Central memory CD8-positive, alpha-beta T cell (primary cell): ENCODE results near the gene HLA-F.

Source experiments
- ATAC-seq: fragments of 150-1000 bp; cut with Tn5 transposase; replicated peaks from 2 replicates; pipeline ENCODE4 v1.10.0; 2022; ENCODE audit warnings: mild to moderate bottlenecking, moderate FRiP score, moderate number of reproducible peaks; ENCODE audit not compliant: poor library complexity, severe bottlenecking; ENCODE audit errors: extremely low read depth
- DNase-seq, 2 donors: peaks; one replicate each; pipeline ENCODE4 v3.0.0; 2021; ENCODE audit warnings: low spot score in 2 of 2
- H3K27ac Mint-ChIP-seq: one replicate; pipeline ENCODE4 v1.8.0; 2022; ENCODE audit warnings: low read depth, mild to moderate bottlenecking, moderate library complexity, mixed read lengths
- H3K27me3 Mint-ChIP-seq: one replicate; pipeline ENCODE4 v1.8.0; 2022; ENCODE audit warnings: mixed read lengths
- H3K36me3 Mint-ChIP-seq: one replicate; pipeline ENCODE4 v1.8.0; 2022; ENCODE audit warnings: mild to moderate bottlenecking, moderate library complexity, mixed read lengths; ENCODE audit not compliant: insufficient read depth
- H3K4me1 Mint-ChIP-seq: one replicate; pipeline ENCODE4 v1.8.0; 2022; ENCODE audit warnings: mixed read lengths
- H3K4me3 Mint-ChIP-seq: one replicate; pipeline ENCODE4 v1.8.0; 2022; ENCODE audit warnings: mild to moderate bottlenecking, moderate library complexity, mixed read lengths
- H3K9me3 Mint-ChIP-seq: one replicate; pipeline ENCODE4 v1.8.0; 2022; ENCODE audit warnings: mixed read lengths

Gene HLA-F

DNA sequence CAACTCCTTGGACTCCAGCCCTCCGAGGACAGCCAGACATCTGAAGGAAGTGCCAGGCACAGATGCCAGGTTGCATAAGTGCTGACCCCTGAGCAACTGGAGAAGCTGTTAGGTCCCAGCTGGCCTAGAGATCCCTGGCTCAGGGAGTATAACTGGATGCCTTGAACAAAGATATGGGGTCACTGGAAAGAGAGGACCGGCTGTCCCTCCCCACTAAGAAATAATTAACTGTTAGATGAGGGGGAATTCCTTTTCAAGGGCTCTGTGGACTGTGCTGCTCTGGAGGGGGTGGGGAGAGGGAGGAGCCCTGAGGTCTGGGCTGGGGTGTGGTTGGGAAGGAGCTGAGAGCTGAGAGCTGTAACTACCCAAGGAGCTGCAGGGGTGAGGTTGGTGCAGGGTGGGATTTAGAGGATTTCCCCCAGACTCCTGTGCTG, 39.6 kb downstream of the HLA-F start:
- no peak for ATAC-seq
- H3K4me1 Mint-ChIP-seq, result no peaks in the 10 kb centered on the region
- H3K27ac Mint-ChIP-seq, result no peak overlapping the region
- DNase-seq, result no peak
- H3K27me3 Mint-ChIP-seq, result peaks cover 12% of the 10 kb centered on the region
- no peaks in the 10 kb centered on the region for H3K9me3 Mint-ChIP-seq
- H3K4me3 Mint-ChIP-seq, result no peak overlapping the region
- no peaks in the 10 kb centered on the region for H3K36me3 Mint-ChIP-seq

DNA sequence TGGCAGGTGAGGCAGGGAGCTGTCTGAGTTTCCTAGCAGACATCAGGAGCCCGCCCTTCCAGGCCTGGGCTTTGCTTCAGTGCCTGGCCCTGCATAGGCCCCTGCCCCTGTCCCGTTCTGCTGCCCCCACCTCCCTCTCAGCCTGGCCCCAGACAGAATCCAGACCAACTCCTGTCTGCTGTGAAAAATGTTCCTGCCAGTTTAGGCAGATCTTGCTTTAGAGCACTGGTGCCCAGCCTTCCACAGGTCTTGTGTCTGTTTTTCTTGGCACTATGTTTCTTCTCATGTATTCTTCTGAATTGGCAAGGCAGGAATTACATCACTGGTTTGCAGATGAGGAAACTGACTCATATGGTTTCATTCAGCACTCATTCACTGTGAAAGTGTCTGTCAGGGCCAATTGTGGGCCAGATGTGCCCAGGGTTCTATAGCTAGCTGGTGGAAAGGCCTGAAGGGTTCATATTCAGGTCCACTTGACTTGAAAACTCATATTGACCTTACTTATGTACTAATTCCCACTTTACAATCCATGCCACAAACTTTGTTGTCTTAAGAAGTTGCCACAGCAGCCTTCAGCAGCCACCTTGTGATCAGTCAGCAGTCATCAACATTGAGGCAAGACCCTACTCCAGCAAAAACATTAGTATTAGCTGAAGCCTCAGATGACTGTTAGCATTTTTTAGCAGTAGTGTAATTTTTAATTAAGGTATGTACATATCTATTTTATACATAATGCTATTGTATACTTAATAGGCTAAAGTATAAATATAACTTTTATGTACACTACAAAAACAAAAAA, 40.5 kb downstream of the HLA-F start:
- no peaks in the 10 kb centered on the region for H3K9me3 Mint-ChIP-seq
- no peak for DNase-seq
- H3K4me1 Mint-ChIP-seq, result no peaks in the 10 kb centered on the region
- no peaks in the 10 kb centered on the region for H3K36me3 Mint-ChIP-seq
- peaks cover 17% of the 10 kb centered on the region for H3K27me3 Mint-ChIP-seq
- no peak overlapping the region for H3K27ac Mint-ChIP-seq
- H3K4me3 Mint-ChIP-seq, result no peak overlapping the region
- no peak for ATAC-seq

DNA sequence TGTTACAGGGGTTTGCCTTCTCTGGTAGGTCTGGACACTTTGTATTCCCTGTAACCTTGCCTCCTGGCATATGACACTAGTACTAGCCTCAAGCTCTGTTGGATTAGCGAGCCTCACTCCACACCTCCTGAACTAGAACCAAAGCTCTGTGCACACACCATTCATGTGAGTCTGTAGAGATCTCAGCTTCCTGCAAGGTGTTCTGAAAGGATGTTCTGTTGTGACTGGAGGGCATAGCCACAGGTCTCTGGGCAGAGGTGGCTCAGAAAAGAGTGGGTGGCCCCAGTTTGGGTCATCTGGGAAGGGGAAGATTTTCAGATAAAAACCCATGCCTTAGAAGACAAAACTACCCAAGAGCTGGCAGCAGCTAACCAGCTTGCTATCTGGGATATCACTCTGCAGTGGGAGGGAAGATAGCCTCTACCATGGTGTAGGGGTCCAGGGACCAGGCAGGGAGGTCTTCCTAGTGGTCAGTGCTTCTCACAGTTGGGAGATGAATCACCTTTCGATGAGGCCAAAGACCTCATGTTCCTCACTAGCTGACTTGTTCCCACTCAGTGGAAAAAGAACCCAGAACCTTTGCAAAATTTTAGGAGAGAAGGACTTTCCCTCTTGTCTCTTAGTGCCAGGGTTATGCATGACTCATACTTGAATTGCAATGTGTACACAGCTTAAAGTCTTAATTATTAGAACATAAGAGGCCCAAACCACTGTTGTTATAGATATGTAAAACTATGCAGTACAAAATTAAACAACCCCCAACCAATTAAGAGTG, 41.4 kb downstream of the HLA-F start:
- H3K27ac Mint-ChIP-seq, result no peak overlapping the region
- H3K36me3 Mint-ChIP-seq, result no peaks in the 10 kb centered on the region
- H3K27me3 Mint-ChIP-seq, result peaks cover 25% of the 10 kb centered on the region
- no peaks in the 10 kb centered on the region for H3K9me3 Mint-ChIP-seq
- ATAC-seq (no peak), DNase-seq (no peak)
- no peak overlapping the region for H3K4me3 Mint-ChIP-seq
- H3K4me1 Mint-ChIP-seq, result no peaks in the 10 kb centered on the region

DNA sequence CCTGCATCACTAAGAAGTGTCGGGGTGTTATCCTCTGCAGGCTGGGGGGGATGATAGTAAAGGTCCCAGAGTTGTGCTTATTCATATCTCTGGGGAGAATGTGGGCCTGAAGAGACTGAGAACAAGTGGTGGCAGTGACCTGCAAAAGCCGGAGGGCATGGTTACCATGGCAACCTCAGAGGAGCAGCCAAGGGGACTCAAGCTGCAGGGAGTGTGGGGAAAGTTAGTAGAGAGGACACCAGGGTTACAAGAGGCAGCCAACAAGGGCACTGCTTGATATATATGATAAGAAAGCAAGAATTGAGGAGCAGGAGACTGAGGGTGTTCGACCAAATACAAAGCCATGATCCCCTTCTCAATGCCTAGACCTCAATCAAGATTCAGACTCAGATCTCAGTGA, 46.1 kb downstream of the HLA-F start:
- Mint-ChIP-seq H3K4me1 (no peaks in the 10 kb centered on the region), H3K27ac (no peak overlapping the region), H3K4me3 (no peak overlapping the region), H3K27me3 (peaks cover 55% of the 10 kb centered on the region), H3K36me3 (no peaks in the 10 kb centered on the region), H3K9me3 (no peaks in the 10 kb centered on the region)
- ATAC-seq (no peak), DNase-seq (no peak)

DNA sequence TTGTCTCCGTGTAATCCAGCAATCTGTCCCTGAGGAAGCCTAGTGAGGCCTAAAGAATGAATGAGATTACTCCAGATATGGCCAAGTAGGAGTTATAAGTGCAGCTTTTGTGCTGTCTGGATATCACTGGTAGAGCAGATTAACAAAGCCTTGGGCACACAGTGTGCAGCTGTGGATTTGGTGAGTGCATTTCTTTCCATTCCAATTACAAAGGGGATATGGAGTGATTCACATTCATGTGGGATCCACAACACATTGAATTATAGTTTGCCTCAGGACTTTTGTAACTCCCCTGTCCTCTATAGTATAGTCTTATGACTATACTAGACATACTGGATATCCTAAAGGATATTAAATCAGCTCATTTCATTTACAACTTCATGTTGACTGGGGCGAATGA, 47.1 kb downstream of the HLA-F start:
- Mint-ChIP-seq H3K27ac (no peak overlapping the region), H3K27me3 (peaks cover 63% of the 10 kb centered on the region), H3K9me3 (no peaks in the 10 kb centered on the region), H3K4me1 (no peaks in the 10 kb centered on the region), H3K4me3 (no peak overlapping the region), H3K36me3 (no peaks in the 10 kb centered on the region)
- DNase-seq (no peak), ATAC-seq (no peak)

DNA sequence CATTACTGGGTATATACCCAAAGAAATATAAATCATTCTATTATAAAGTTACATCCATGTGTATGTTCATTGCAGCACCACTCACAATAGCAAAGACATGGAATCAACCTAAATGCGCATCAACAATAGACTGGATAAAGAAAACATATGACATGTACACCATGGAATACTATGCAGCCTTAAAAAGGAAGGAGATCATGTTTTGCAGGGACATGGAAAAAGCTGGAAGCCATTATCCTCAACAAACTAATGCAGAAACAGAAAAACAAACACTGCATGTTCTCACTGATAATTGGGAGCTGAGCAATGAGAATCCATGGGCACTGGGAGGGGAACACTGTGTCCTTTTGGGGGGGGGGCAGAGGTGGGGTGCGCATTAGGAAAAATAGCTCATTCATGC, 53.5 kb downstream of the HLA-F start:
- H3K9me3 Mint-ChIP-seq, result no peaks in the 10 kb centered on the region
- no peak overlapping the region for H3K27ac Mint-ChIP-seq
- DNase-seq (no peak), ATAC-seq (no peak)
- peaks cover 87% of the 10 kb centered on the region for H3K27me3 Mint-ChIP-seq
- H3K4me1 Mint-ChIP-seq, result no peaks in the 10 kb centered on the region
- H3K4me3 Mint-ChIP-seq, result no peak overlapping the region
- no peaks in the 10 kb centered on the region for H3K36me3 Mint-ChIP-seq
